ENCODE results near the gene IQCH.
"Not testable (repeated sequence)": the region's sequence is repeated elsewhere in the genome, so short reads cannot be mapped to it uniquely, and the experiment has no call there.

- TF ChIP-seq POLR2A, CTCF (IDR thresholded peaks at IDR 0.05): not testable (repeated sequence)
Measured at GRCh38 chr15:67246606-67247005, 8.0 kb upstream of the IQCH start.
